SU-DHL-6 (cell line): ENCODE measurements around the gene VGF.

Experiments
- H2AFZ ChIP-seq: fragments of 200-600 bp; sonication (generic); 2 replicates; pipeline ENCODE4 v1.6.1; 2014; ENCODE audit warnings: low read depth, mild to moderate bottlenecking, moderate library complexity, mixed read lengths, antibody characterized with exemption, low read length; ENCODE audit not compliant: severe bottlenecking
- H3F3A ChIP-seq: fragments of 200-600 bp; shearing (Covaris generic); 2 replicates; pipeline ENCODE4 v1.6.0; 2016; ENCODE audit warnings: antibody characterized with exemption, mild to moderate bottlenecking; ENCODE audit not compliant: insufficient read depth
- H3K27ac ChIP-seq: fragments of 200-600 bp; sonication (generic); 2 replicates; pipeline ENCODE4 v1.5.1; 2016; ENCODE audit warnings: low read depth, mild to moderate bottlenecking, low read length, moderate library complexity, mixed read lengths
- H3K27me3 ChIP-seq: fragments of 200-600 bp; sonication (generic), shearing (Covaris generic); 2 replicates; pipeline ENCODE4 v1.6.0; 2014; ENCODE audit warnings: mild to moderate bottlenecking, low read length
- H3K36me3 ChIP-seq: fragments of 200-600 bp; sonication (generic); 2 replicates; pipeline ENCODE4 v1.6.1; 2014; ENCODE audit warnings: mild to moderate bottlenecking, low read length, mixed read lengths
- H3K4me2 ChIP-seq: fragments of 300-600, 200-600 bp; shearing (Covaris generic), sonication (generic); 2 replicates; pipeline ENCODE4 v1.6.0; 2014; ENCODE audit warnings: low read length, low read depth, mild to moderate bottlenecking; ENCODE audit not compliant: poor library complexity, severe bottlenecking
- H3K4me3 ChIP-seq: fragments of 200-600 bp; sonication (generic); 2 replicates; pipeline ENCODE4 v1.5.1; 2014; ENCODE audit warnings: antibody characterized with exemption, low read length, mild to moderate bottlenecking, mixed read lengths; ENCODE audit not compliant: insufficient read depth, poor library complexity, severe bottlenecking
- H3K79me2 ChIP-seq: fragments of 200-600 bp; sonication (generic); 2 replicates; pipeline ENCODE4 v1.6.1; 2014; ENCODE audit warnings: mild to moderate bottlenecking, low read length, moderate library complexity; ENCODE audit not compliant: insufficient read depth
- H3K9ac ChIP-seq: fragments of 200-600 bp; sonication (generic); 2 replicates; pipeline ENCODE4 v1.7.0; 2014; ENCODE audit warnings: mild to moderate bottlenecking, low read length
- H3K9me2 ChIP-seq: fragments of 200-600 bp; sonication (generic); replicated peaks from 2 replicates; pipeline ENCODE4 v1.6.1; 2014; ENCODE audit warnings: low read length; ENCODE audit not compliant: insufficient read depth
- H3K9me3 ChIP-seq: fragments of 200-600 bp; sonication (generic); 2 replicates; pipeline ENCODE4 v1.6.1; 2014; ENCODE audit warnings: low read length, mixed read lengths; ENCODE audit not compliant: insufficient read depth
- H4K20me1 ChIP-seq: fragments of 200-600 bp; sonication (generic); 2 replicates; pipeline ENCODE4 v1.6.1; 2014; ENCODE audit warnings: low read depth, mild to moderate bottlenecking, antibody characterized with exemption, low read length, moderate library complexity, mixed read lengths
- CTCF ChIP-seq: fragments of 200-600 bp; sonication (generic); IDR thresholded peaks from one replicate; pipeline ENCODE4 v1.5.1; 2017; ENCODE audit warnings: antibody characterized with exemption, mild to moderate bottlenecking, low read length, moderate library complexity; ENCODE audit not compliant: insufficient read depth, poor library complexity, severe bottlenecking
- EZH2phosphoT487 ChIP-seq: fragments of 200-600 bp; sonication (generic), shearing (Covaris generic); conservative IDR thresholded peaks from 2 replicates; pipeline ENCODE4 v1.6.1; 2018; ENCODE audit warnings: mild to moderate bottlenecking, antibody characterized with exemption, low read length, moderate library complexity, mixed read lengths

The VGF gene

GRCh38 chr7:101156866-101157589 lies 8.3 kb downstream of the VGF start:
- Histone ChIP-seq H3K9ac (no peak overlapping the region), H3K27me3 (no peaks in the 10 kb centered on the region), H3K9me2 (no peaks in the 10 kb centered on the region), H3K79me2 (no peaks in the 10 kb centered on the region), H3K27ac (no peak overlapping the region), H2AFZ (no peak overlapping the region), H3K9me3 (no peaks in the 10 kb centered on the region), H3K4me2 (no peak overlapping the region), H3K36me3 (no peaks in the 10 kb centered on the region), H3F3A (peaks cover 10% of the 10 kb centered on the region; the same call in 1 of the 2 replicates), H4K20me1 (no peaks in the 10 kb centered on the region), H3K4me3 (no peak overlapping the region)
- TF ChIP-seq CTCF (no peak), EZH2phosphoT487 (no peak)

GRCh38 chr7:101156277-101156676 lies 9.1 kb downstream of the VGF start:
- H3K4me2 ChIP-seq, result no peak overlapping the region
- no peak overlapping the region for H3K27ac ChIP-seq
- H3F3A ChIP-seq, result 0 out of 2 replicates have a peak, but pooled peaks cover 9% of the 10 kb centered on the region
- H3K27me3 ChIP-seq, result no peaks in the 10 kb centered on the region
- no peaks in the 10 kb centered on the region for H3K9me3 ChIP-seq
- no peak overlapping the region for H3K4me3 ChIP-seq
- H3K9me2 ChIP-seq, result no peaks in the 10 kb centered on the region
- no peaks in the 10 kb centered on the region for H4K20me1 ChIP-seq
- H3K36me3 ChIP-seq, result no peaks in the 10 kb centered on the region
- H3K9ac ChIP-seq, result no peak overlapping the region
- TF ChIP-seq CTCF, result no peak
- TF ChIP-seq EZH2phosphoT487, result no peak
- no peak overlapping the region for H2AFZ ChIP-seq
- H3K79me2 ChIP-seq, result no peaks in the 10 kb centered on the region

DNA sequence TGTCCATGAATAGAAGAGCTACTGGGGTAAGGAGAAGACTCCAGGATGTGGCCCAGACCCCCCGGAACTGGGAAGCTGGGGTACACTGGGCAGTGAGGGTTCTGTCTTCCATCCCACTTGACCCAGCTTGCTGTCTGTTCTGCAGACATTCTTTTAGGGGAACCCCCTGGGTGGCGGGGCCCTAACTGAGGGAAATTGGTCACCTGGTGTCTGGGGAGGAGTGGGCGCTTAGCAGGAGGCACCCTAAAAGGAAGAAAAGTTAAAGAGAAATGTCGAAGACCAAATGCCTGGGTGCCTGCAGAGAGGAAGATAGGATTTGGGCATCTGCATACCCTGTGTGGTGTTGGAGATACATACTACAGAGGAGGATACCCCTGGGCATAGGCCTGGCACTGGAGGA lies 10.1 kb downstream of the VGF start:
- no peaks in the 10 kb centered on the region for H3K9me2 ChIP-seq
- no peaks in the 10 kb centered on the region for H3K79me2 ChIP-seq
- 0 out of 2 replicates have a peak, but pooled peaks cover 9% of the 10 kb centered on the region for H3F3A ChIP-seq
- H3K27me3 ChIP-seq, result no peaks in the 10 kb centered on the region
- H4K20me1 ChIP-seq, result no peaks in the 10 kb centered on the region
- peak overlapping the region; percentile 89 for H3K9ac ChIP-seq
- peak overlapping the region; percentile 72 for H2AFZ ChIP-seq
- no peaks in the 10 kb centered on the region for H3K36me3 ChIP-seq
- H3K4me3 ChIP-seq, result peak overlapping the region; percentile 86
- TF ChIP-seq CTCF (no peak), EZH2phosphoT487 (no peak)
- peak overlapping the region; percentile 72 for H3K4me2 ChIP-seq
- H3K9me3 ChIP-seq, result no peaks in the 10 kb centered on the region
- peak overlapping the region; percentile 14; the same call in 1 of the 2 replicates for H3K27ac ChIP-seq
